Measurements from ENCODE around the gene SLC22A31.
"Not testable (repeated sequence)": the region's sequence is repeated elsewhere in the genome, so short reads cannot be mapped to it uniquely, and the experiment has no call there.

The SLC22A31 gene

DNA sequence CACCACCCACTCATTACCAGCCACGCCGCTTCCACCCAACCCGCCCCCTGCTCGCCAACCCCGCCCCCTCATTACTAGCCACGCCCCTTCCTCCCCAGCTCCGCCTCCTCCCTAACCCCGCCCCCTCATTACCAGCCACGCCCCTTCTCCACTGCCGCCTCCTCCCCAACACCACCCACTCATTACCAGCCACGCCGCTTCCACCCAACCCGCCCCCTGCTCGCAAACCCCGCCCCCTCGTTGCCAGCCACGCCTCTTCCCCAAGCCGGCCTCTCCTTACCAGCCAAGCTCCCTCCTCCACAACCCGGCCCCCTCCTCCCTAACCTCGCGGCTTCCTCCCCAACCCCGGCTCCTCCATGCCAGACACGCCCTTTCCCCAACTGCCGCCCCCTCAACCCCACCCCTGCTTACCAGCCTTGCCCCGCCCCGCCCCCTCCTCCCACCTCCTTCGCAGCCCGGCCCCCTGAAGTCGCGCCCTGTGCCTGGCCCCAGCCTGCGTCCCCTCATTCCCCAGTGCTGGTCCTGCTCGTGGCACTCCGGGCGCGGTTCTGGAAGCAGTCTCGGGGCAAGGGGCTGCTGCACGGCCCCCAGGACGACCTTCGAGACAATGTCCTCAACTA is 7.3 kb downstream of the SLC22A31 start:
- DNase-seq, result no peak

DNA sequence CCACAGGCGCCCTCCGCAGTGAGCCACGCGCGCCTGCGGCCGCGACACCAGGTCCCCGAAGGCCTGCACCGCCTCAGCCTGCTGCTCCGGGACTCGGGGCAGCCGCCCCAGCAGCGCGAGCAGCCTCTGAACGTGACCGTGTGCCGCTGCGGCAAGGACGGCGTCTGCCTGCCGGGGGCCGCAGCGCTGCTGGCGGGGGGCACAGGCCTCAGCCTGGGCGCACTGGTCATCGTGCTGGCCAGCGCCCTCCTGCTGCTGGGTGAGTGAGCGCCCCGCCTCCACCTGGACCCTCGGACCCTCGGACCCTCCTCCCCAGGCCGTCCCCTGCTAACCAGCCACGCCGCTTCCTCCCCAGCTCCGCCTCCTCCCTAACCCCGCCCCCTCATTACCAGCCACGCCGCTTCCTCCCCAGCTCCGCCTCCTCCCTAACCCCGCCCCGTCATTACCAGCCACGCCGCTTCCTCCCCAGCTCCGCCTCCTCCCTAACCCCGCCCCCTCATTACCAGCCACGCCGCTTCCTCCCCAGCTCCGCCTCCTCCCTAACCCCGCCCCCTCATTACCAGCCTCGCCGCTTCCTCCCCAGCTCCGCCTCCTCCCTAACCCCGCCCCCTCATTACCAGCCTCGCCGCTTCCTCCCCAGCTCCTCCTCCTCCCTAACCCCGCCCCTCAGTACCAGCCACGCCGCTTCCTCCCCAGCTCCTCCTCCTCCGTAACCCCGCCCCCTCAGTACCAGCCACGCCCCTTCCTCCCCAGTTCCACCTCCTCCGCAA is 8.0 kb downstream of the SLC22A31 start:
- peak; percentile 72 for DNase-seq

DNA sequence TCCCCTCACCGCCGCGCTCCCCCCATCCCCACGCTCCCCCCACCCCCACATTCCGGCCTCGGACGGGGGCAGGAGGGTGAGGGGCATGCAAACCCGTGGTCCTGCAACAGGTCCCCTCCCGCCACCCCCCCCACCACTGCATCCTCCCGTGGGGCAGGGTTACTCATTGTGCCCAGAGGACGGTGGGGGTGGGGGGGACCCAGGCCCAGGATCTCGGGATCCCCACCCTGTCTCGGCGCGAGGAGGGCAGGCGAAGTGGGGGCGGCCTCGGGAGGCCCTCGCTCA is 8.5 kb downstream of the SLC22A31 start:
- no peak for DNase-seq

DNA sequence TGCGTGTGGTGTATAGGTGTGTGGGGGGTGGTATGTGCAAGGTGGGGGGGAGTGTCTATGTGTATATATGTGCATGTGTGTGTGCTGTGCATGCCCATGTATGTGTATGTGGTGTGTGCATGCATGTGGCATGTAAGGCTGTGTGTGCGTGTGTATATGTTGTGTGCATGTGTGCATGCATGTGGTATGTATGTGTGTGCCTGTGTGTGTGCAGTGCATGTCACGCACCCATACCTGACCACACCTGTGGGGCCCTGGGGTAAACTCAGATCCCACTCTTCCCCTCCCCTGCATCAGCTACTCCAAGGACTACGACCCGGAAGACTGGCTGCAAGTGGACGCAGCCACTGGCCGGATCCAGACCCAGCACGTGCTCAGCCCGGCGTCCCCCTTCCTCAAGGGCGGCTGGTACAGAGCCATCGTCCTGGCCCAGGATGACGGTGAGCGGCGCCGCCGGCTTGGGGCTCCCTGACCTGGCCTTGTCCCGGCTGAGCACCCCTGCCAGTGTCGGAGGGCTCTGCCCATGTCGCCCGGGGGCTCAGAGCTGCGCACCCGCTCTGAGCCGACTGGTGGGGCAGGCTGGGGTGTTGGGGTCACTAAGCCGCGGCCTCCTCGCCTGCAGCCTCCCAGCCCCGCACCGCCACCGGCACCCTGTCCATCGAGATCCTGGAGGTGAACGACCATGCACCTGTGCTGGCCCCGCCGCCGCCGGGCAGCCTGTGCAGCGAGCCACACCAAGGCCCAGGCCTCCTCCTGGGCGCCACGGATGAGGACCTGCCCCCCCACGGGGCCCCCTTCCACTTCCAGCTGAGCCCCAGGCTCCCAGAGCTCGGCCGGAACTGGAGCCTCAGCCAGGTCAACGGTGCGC is 9.1 kb downstream of the SLC22A31 start:
- DNase-seq, result no peak

DNA sequence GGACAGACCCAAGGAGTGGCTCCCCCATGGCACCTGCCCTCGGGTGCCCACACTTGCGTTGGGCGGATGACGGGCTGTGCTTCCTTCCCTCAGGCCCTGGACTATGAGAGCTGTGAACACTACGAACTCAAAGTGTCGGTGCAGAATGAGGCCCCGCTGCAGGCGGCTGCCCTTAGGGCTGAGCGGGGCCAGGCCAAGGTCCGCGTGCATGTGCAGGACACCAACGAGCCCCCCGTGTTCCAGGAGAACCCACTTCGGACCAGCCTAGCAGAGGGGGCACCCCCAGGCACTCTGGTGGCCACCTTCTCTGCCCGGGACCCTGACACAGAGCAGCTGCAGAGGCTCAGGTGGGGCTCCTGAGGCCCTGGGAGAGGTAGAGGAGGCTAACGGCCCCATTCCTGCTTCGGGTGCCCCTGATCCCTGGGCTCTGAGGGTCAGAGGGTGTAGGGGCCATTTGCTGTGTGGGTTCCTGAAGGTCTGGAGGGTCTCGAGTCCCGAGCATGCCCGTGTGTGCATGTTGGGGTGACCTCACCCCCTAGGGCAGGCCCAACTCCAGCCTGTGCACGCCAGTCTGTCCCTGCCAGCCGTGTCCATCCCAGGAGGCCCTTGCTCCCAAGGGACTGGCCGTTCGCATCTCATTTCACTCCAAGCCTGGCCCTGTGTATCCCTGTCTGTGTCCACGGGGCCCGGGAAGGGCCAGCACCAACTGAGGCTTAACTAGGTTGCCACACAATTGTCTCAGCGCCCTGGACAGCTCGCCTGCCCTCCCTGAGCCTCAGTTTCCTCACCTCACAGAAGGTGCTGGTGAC is 10.0 kb downstream of the SLC22A31 start:
- peak; percentile 3 for DNase-seq

DNA sequence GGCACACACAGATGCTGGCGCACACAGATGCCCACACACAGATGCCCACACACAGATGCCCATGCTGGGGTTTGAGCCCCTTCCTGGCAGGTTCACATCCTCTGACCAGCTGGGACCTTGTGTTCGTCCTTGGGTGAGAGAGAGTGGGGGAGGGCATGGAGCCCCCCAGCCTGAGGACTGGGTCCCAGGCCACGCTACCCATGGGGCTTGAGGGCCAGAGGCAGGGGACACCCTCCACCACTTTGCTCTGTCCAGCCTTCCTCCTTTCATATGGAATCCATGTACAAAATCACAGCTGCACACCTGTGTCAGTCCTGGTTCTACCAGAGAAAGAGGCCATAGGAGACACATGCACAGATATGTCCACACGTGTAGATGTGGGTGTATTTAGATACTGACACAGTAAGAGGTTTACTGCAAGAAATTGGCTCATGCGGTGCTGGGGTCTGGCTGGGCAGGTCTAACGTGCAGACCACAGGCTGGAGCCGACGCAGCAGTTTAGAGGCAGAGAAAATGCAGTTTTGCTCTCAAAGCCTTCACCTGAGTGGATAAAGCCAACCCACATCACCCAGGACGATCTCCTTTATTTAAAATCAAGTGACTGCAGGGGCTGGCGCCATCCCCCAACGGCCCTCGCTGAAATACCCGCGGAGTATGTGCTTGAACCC is 10.8 kb downstream of the SLC22A31 start:
- no peak for DNase-seq

DNA sequence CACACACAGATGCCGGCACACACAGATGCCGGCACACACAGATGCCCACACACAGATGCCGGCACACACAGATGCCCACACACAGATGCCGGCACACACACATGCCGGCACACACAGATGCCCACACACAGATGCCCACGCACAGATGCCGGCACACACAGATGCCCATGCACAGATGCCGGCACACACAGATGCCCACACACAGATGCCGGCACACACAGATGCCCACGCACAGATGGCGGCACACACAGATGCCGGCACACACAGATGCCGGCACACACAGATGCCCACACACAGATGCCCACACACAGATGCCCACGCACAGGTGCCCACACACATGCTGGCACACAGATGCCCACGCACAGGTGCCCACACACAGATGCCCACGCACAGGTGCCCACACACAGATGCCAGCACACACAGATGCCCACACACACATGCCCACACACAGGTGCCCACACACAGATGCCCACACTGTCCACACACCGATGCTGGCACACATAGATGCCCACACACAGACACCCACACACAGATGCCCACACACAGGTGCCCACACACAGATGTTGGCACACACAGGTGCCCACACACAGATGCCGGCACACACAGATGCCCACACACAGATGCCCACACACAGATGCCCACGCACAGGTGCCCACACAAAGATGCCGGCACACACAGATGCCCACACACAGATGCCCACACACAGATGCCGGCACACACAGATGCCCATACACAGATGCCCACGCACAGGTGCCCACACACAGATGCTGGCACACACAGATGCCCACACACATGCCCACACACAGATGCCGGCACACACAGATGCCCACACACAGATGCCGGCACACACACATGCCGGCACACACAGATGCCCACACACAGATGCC is 11.6 kb downstream of the SLC22A31 start:
- DNase-seq, result not testable (repeated sequence)

DNA sequence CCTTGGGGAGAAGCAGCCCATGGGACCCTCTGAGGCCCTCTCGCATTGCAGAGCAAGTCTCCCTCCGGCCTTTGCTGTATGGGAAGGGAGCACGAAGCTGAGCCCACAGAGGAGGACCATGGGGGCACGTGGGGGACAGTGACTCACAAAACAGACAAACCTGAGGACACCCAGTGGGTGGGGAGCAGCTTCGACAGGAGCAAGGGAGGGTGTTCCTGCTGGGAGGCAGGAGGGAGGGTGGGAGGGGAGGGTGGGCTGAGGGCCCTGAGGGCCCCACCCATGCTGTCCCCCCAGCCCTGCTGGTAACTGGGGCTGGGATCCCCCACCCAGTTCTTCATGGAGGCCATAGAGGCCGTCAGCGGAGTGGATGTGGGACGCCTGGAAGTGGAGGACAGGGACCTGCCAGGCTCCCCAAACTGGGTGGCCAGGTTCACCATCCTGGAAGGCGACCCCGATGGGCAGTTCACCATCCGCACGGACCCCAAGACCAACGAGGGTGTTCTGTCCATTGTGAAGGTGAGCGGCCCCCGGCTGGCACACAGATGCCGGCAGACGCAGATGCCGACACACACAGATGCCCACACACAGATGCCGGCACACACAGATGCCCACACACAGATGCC is 12.5 kb downstream of the SLC22A31 start:
- no peak for DNase-seq

DNA sequence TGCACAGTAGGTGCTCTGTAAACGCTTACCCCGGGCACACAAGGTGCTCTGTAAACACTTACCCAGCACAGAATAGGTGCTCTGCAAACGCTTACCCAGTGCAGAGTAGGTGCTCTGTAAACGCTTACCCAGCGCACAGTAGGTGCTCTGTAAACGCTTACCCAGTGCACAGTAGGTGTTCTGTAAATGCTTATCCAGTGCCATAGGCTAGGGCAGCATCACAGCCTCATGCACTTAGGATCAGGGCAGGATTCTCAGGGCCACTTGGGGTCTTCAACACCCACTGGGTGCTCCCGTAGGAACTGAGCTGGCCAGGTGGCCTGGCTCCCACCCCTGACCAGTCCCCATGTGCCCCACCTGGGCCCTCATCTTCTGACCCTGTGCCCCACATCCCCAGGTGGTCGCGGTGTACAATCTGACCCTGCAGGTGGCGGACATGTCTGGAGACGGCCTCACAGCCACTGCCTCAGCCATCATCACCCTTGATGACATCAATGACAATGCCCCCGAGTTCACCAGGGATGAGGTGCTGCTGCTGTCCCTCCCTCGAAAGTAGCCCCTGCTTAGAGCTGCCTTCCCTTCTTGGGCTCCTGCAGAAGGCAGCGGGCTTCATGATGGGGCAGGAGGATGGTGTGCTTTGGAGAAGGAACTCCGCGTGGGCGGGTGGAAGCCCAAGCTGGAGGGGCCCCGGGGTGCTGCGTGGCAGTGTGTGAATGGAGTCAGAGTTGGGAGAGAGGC is 13.1 kb downstream of the SLC22A31 start:
- no peak for DNase-seq

DNA sequence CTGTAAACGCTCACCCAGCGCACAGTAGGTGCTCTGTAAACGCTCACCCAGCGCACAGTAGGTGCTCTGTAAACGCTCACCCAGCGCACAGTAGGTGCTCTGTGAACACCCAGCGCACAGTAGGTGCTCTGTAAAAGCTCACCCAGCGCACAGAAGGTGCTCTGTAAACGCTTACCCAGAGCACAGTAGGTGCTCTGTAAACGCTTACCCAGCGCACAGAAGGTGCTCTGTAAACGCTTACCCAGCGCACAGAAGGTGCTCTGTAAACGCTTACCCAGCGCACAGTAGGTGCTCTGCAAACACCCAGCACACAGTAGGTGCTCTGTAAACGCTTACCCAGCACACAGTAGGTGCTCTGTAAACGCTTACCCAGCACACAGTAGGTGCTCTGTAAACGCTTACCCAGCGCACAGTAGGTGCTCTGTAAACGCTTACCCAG is 13.7 kb downstream of the SLC22A31 start:
- not testable (repeated sequence) for DNase-seq

DNA sequence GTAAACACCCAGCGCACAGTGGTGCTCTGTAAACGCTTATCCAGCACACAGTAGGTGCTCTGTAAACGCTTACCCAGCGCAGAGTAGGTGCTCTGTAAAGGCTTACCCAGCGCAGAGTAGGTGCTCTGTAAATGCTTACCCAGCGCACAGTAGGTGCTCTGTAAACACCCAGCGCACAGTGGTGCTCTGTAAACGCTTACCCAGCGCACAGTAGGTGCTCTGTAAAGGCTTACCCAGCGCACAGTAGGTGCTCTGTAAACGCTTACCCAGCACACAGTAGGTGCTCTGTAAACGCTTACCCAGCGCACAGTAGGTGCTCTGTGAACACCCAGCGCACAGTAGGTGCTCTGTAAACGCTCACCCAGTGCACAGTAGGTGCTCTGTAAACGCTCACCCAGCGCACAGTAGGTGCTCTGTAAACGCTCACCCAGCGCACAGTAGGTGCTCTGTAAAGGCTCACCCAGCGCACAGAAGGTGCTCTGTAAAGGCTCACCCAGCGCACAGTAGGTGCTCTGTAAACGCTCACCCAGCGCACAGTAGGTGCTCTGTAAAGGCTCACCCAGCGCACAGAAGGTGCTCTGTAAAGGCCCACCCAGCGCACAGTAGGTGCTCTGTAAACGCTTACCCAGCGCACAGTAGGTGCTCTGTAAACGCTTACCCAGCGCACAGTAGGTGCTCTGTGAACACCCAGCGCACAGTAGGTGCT is 14.3 kb downstream of the SLC22A31 start:
- DNase-seq, result not testable (repeated sequence)

DNA sequence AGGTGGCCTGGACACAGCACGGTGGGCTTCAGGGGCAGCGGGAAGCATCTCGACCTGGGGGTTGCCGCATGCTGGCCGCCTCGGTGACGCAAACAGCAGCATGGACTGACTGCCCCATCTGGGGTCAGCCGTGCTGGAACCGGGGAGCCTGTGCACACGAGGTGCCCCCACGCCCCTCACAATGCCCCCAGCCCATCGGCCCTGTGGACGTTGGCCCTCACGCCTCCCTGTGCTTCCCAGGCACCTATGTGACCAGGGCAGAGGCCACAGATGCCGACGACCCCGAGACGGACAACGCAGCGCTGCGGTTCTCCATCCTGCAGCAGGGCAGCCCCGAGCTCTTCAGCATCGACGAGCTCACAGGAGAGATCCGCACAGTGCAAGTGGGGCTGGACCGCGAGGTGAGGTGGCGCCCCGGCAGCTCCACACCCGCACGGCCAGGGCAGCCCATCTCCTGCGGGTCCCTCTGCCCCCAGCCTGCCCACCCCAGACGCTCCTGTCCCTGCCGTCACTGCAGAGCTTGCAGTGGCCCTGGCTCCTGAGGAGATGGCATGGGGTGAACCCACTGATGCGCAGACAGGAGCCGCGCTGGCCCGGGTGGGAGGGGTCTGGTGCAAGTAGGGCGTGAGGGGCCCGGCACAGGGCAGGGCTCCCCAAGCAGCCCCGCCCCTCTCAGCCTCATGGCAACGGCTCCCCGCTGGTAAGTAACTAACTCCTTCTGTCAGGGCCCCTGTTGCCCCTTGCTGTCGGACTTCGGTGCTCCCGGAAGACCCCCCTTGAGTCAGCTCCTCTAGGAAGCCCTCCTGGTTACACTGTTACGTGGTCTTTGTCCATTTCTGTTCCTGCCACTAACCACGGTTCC is 15.2 kb downstream of the SLC22A31 start:
- DNase-seq, result no peak

DNA sequence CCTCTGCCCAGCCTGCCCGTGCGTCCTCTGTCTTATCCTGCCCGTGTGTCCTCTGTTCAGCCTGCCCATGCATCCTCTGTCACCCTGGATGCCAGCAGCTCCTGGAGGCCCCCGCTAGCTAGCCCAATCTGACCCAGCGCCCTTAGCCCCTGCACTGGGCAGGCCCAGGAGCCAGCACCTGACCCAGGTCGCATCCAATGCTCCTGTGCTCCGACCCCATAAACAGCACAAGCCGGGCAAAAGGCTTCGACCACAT is 15.7 kb downstream of the SLC22A31 start:
- DNase-seq, result no peak

DNA sequence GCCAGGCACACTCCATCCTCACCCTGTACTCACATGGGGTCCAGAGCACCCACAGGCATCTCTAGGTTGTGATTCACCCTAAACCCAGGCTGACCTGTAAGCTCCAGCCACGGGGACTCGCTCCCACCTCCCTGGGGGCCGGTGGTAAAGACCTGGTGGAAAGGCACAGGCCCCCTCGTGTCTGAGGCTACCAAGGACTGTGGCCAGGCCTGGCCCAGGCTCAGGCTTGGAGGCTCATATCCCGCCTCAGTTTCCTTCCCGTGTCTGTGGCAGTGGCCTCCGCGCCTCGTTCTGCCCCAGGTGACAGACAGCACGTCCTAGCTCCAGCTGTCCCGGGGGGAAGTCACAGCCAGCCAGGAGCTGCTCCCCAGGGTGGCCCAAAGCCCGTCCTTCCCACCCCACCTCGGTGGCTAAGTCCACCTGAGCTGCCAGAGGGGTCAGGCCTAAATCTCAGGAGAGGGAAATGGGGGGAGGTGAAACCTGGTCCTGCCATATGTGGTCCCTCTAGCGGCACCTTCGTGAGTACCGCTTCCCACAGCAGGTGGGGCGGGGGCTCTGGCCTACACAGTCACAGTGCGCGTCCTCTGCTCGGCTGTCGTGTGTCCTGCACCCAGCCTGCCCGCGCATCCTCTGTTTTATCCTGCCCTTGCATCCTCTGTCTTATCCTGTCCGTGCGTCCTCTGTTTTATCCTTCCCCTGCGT is 16.2 kb downstream of the SLC22A31 start:
- DNase-seq, result no peak

DNA sequence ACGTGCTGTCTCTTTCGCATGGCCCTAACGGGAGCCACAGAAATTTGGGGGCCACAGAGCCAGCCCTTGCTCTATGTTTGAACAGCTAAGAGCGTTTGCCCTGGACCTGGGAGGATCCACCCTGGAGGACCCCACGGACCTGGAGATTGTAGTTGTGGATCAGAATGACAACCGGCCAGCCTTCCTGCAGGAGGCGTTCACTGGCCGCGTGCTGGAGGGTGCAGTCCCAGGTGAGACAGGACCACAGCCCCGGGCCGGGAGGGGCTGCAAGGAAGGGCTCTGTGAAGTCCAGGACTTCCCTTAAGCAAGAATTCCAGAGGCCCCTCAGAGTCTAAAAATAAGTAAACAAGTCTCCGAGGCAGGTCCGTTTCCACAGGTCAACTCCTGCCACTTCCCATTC is 16.9 kb downstream of the SLC22A31 start:
- DNase-seq, result no peak

DNA sequence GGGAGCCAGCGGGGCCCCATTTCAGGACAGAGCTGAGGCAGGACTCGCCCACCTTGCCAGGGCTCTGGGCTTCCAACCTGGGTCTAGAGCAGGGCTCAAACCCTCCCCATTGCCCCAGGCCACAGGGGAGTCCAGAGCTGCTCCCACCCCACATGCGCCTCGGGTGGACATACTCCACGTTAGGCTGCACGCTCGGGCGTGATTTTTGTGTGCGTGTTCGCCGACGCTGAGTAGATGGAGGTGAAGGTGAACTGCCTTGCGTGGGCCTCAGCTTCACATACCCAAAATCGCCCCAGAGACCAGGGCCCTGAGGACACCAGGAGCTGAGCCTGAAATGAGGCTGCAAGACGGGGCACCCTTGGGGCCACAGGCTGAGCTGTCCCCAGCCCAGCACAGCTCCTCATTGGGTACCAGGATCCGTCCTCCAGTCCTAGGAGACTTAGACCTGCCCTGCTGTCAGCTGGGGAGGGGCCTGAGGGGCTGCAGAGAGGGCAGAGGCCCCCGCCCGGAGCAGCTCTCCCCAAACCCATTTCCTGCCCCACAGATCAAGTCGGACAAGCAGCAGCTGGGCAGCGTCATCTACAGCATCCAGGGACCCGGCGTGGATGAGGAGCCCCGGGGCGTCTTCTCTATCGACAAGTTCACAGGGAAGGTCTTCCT is 20.6 kb downstream of the SLC22A31 start:
- no peak for DNase-seq

DNA sequence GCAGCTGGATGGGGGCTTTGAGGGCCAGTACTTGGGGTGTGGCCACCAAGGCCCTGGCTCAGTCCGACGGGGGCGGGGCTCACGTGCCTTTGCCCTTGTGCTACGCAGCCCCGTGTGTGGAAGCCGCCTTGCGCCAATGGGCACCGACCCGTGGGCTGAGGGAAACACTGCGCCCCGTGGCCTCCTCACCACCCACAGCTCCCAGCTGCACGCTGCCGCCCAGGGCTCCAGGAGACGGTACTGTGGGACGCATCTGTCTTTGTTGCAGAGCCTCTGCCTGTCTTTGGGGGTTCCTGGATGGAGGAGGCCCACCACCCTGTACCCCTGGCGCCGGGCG is 21.2 kb downstream of the SLC22A31 start:
- DNase-seq, result no peak
